ENCODE measurements around the gene ZNF600.
"Not testable (repeated sequence)": the region's sequence is repeated elsewhere in the genome, so short reads cannot be mapped to it uniquely, and the experiment has no call there.

The ZNF600 gene

DNA sequence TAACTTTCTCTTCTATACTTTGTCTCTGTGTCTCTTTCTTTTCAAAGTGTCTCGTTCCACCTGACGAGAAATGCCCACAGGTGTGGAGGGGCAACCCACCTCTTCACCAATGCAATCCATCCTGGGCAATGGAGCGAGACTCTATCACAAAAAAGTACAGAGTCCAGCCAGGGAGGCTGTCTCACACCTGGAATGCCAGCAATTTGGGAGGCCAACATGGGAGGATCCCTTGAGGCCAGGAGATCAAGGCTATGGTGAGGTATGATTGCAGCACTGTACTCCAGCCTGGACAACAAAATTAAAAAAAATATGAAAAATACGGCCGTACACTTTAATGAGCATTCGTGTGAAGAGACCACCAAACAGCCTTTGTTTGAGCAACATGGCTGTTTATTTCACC lies 2.8 kb upstream of the ZNF600 start:
- no peak overlapping the region for H3K27ac ChIP-seq
- TF ChIP-seq ZFX (IDR thresholded peaks at IDR 0.05), result no peak
- TF ChIP-seq, protein P1, sequence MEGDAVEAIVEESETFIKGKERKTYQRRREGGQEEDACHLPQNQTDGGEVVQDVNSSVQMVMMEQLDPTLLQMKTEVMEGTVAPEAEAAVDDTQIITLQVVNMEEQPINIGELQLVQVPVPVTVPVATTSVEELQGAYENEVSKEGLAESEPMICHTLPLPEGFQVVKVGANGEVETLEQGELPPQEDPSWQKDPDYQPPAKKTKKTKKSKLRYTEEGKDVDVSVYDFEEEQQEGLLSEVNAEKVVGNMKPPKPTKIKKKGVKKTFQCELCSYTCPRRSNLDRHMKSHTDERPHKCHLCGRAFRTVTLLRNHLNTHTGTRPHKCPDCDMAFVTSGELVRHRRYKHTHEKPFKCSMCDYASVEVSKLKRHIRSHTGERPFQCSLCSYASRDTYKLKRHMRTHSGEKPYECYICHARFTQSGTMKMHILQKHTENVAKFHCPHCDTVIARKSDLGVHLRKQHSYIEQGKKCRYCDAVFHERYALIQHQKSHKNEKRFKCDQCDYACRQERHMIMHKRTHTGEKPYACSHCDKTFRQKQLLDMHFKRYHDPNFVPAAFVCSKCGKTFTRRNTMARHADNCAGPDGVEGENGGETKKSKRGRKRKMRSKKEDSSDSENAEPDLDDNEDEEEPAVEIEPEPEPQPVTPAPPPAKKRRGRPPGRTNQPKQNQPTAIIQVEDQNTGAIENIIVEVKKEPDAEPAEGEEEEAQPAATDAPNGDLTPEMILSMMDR (conservative IDR thresholded peaks at IDR 0.05), result no peak

DNA sequence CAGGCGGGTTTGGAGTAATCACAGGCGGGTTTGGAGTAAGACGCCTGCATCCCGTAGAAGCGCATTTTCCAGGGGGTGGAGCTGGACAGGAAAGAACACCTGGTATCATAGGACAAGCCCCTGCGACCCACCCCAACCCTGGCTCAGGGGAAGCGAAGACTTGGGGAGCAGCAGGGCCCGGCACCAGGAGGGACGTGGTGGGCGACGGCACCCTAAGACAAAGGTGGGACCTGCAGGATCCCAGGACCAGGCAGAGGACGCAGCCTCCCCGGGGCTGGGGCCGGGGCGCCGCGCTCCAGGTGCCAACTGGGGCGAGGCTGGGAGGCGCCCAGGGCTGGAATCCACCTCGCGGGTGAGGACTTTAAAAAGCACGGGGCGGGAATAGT lies 520 bp downstream of the ZNF600 start:
- H3K27ac ChIP-seq, result peak overlapping the region; percentile 69
- TF ChIP-seq, protein P1 (conservative IDR thresholded peaks at IDR 0.05), result no peak
- TF ChIP-seq ZFX (IDR thresholded peaks at IDR 0.05), result no peak

GRCh38 chr19:52785506-52785905 lies 1.1 kb downstream of the ZNF600 start:
- H3K27ac ChIP-seq, result peak overlapping the region; percentile 69; the same call in 1 of the 2 replicates
- TF ChIP-seq, protein P1 (conservative IDR thresholded peaks at IDR 0.05), result no peak
- no peak for TF ChIP-seq ZFX (IDR thresholded peaks at IDR 0.05)

DNA sequence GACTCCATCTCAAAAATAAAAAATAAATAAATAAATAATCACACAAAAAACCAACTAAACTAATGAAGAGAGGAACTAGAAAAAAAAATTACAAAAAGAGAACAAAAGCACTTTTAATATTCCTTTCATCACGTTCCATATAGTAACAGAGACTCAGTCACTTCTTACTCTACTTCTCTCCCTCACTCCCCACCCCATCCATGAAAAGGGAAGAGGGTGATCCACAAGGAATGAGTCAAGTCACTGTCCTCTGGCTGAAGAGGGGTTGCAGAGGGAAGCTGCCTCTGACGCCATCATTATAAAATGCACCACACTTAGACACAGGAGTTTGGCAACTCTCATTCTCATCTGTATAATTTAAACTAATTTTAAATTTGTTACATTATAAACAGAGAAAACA lies 3.7 kb downstream of the ZNF600 start:
- H3K27ac ChIP-seq, result not testable (repeated sequence)

- no peak overlapping the region for H3K27ac ChIP-seq
- TF ChIP-seq, protein P1 (conservative IDR thresholded peaks at IDR 0.05), result no peak
- TF ChIP-seq ZFX (IDR thresholded peaks at IDR 0.05), result no peak
These were observed 7.8 kb downstream of the ZNF600 start for GRCh38 chr19:52778811-52779210.

DNA sequence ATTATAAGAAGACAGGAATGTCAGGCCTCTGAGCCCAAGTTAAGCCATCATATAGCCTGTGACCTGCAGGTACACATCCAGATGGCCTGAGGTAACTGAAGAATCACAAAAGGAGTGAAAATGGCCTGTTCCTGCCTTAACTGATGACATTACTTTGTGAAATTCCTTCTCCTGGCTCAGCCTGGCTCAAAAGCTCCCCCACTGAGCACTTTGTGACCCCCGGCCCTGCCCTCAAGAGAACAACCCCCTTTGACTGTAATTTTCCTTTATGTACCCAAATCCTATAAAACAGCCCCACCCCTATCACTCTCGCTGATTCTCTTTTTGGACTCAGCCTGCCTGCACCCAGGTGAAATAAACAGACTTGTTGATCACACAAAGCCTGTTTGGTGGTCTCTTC lies 30.1 kb downstream of the ZNF600 start:
- not testable (repeated sequence) for H3K27ac ChIP-seq

DNA sequence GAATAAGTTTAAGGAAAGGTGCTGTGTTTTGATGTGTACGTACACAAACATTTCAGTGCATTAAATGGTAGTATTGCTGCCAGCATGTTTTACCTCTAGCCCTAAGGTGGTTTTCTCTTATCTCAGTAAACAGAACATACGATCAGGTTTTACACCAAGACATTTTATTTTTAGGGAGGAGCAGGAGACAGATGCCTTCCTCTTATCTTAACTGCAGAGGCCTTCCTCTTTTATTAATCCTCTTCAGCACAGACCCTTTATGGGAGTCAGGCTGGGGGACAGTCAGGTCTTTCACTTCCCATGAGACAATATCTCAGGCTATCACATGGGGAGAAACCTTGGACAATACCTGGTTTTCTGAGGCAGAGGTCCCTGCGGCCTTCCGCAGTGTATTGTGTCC lies 36.8 kb downstream of the ZNF600 start:
- H3K27ac ChIP-seq, result no peak overlapping the region
- no peak for TF ChIP-seq ZFX (IDR thresholded peaks at IDR 0.05)
- TF ChIP-seq, protein P1 (conservative IDR thresholded peaks at IDR 0.05), result no peak

GRCh38 chr19:52748336-52748950 lies 38.1 kb downstream of the ZNF600 start:
- TF ChIP-seq, protein P1 (conservative IDR thresholded peaks at IDR 0.05), result peak; percentile 47
- no peak for TF ChIP-seq ZFX (IDR thresholded peaks at IDR 0.05)
- no peak overlapping the region for H3K27ac ChIP-seq

- not testable (repeated sequence) for H3K27ac ChIP-seq
These were observed 40.7 kb downstream of the ZNF600 start for GRCh38 chr19:52745919-52746318.
